Measurements from ENCODE around the gene NTN1. TPM values are rescaled to one million over a fixed set of nuclear protein-coding genes. Genes with fewer than 3 reads are reported as not detected.

NTN1 gene
- total RNA-seq, 4 donors from 2014 or later, result 3.3 to 19.2 (median 10.4) TPM

DNA sequence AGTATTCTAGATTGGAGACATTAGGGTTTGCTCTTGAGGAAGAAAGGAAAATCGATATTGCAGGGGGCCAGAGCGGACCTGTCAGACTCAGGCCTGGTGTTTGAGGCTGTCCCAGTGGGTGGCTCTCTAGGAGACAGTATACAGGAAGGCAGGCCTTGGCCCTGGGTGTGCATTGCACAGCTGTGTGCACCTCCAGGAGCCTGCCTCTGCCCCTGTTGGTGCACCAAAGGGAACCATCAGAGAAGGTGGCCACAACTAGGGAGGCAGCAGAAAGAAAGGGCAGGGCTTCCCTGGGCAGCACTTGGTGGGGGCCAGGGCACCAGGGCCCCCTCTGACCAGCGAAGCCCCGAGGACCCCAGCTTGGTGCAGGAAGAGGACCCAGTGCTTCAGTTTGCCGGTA is 188.0 kb downstream of the NTN1 start:
- TF ChIP-seq, protein P1, sequence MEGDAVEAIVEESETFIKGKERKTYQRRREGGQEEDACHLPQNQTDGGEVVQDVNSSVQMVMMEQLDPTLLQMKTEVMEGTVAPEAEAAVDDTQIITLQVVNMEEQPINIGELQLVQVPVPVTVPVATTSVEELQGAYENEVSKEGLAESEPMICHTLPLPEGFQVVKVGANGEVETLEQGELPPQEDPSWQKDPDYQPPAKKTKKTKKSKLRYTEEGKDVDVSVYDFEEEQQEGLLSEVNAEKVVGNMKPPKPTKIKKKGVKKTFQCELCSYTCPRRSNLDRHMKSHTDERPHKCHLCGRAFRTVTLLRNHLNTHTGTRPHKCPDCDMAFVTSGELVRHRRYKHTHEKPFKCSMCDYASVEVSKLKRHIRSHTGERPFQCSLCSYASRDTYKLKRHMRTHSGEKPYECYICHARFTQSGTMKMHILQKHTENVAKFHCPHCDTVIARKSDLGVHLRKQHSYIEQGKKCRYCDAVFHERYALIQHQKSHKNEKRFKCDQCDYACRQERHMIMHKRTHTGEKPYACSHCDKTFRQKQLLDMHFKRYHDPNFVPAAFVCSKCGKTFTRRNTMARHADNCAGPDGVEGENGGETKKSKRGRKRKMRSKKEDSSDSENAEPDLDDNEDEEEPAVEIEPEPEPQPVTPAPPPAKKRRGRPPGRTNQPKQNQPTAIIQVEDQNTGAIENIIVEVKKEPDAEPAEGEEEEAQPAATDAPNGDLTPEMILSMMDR (IDR thresholded peaks at IDR 0.05), result no peak
- no peak for TF ChIP-seq POLR2A (IDR thresholded peaks at IDR 0.05)
- no peak overlapping the region for H3K27ac ChIP-seq
- intact Hi-C loops (cut with DNase I; ENCODE audit: low total_unique reads), result no loop called here
- no peaks in the 10 kb centered on the region for H3K27me3 ChIP-seq
- no peaks in the 10 kb centered on the region for H3K9me3 ChIP-seq
- peaks cover 7 to 12% of the 10 kb centered on the region in 2 donors for H3K4me1 ChIP-seq
- DNase-seq, result no peak
- H3K4me3 ChIP-seq, result no peak overlapping the region
- H3K36me3 ChIP-seq, result no peaks in the 10 kb centered on the region

DNA sequence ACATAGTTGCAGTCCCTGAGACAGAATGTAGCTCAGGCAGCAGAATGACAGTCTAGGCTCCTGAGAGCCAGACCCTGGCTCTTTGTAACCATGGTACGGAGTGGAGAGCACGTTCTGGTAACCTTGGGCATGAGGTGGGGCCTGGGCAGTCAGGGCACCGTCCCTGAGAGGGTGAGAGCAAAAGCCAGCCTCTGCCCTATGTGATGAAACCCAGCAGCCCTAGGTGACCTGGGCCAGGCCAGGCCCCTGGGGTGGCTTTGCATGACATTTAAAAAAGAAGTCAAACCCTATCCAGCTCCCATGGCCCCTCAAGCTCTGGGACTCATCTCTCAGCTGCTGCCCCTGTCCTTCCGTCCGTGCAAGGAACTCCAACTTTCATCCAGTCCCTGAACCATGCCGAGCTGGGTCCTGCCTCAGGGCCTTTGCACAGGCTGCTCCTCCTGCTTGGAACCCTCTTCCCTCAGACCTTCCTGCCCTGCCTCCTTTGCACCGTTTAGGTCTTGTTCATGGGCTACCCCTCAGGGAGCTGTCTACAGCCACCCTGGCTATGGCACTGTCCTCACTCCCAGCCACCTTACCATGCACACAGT is 188.6 kb downstream of the NTN1 start:
- TF ChIP-seq POLR2A (IDR thresholded peaks at IDR 0.05), result no peak
- TF ChIP-seq, protein P1 (IDR thresholded peaks at IDR 0.05), result no peak
- Histone ChIP-seq H3K9me3 (no peaks in the 10 kb centered on the region), H3K4me1 (peaks cover 7 to 12% of the 10 kb centered on the region in 2 donors), H3K36me3 (no peaks in the 10 kb centered on the region), H3K4me3 (no peak overlapping the region), H3K27me3 (no peaks in the 10 kb centered on the region), H3K27ac (no peak overlapping the region)
- no peak for DNase-seq
- intact Hi-C loops (cut with DNase I; ENCODE audit: low total_unique reads), result no loop called here

DNA sequence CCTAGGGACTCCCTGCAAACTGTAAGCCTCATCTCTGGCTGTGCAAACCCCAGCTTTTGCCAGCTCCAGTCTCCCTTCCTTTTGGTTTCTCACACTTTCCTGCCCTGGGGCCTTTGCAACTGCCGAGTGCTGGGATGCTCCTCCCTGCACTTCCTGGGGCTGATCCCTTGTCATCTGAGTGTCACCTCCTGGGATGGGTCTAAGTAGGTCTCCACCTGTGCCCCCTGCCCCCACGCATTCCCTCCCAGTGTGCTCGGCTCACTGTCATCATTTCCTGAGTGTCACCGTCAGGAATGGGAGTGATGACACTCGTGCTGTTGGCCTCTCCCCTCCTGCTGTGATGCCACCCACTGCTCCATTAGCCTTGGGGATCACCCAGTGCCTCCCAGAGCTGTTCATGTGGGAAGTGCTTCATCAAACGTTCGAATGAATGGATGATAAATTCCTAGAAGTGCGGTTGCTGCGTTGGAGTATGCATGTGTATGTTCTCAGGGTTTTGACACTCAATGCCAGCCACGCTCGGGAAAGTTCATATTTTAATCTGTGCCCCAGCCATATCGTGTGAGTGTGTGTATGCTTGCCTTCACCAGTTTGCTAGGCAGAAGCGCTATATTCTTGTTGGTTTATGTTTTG is 189.9 kb downstream of the NTN1 start:
- DNase-seq, result no peak
- TF ChIP-seq, protein P1 (IDR thresholded peaks at IDR 0.05), result no peak
- no peak for TF ChIP-seq POLR2A (IDR thresholded peaks at IDR 0.05)
- Histone ChIP-seq H3K27ac (no peak overlapping the region), H3K36me3 (no peaks in the 10 kb centered on the region), H3K27me3 (no peaks in the 10 kb centered on the region), H3K4me1 (peaks cover under 1 to 6% of the 10 kb centered on the region in 2 donors), H3K9me3 (no peaks in the 10 kb centered on the region), H3K4me3 (no peak overlapping the region)
- intact Hi-C loops (cut with DNase I; ENCODE audit: low total_unique reads), result no loop called here

DNA sequence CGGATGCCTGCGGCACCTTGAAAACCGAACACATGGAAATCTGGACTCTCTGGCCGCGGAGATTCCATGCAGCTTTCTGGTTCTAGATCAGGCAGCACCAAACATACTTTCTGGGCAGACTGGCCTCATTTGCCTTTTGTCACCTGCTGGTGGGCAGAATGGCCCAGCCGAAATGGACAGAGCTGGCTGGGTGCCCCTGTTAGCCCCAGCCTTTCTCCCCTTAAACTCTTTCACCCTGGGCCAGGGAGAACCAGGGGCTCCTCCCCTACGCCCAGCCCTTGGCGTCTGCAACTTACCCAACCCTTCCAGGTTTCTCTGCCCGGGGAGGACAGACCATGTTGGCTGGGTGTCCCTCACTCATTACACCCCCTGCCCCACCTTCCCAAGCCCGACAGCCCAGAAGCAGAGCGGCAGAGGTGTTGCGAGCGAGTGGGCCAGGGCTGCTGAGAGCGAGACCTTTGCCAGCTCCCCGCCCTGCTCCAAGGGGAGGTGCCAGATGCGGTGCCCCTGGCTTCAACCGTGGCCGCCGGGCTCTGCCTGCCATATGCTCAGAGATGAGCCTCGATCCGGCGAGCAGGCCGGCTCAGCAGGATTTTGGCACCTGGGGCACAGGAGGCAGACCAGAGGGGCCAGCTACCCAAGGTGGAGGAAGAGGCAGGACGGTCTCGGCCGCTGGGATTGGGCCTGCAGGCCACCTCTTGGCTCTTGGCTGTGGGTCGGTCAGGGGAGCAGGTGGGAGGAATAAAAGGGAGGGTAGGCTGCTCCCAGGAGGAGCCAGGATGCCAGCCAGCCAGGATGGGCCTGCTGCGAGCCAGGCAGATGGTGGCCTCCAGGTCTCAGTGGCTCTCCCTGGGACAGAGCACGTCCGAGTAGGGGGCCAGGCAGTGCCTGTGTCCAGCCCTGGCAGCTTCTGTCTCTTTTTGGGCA is 191.3 kb downstream of the NTN1 start:
- no peaks in the 10 kb centered on the region for H3K9me3 ChIP-seq
- H3K36me3 ChIP-seq, result no peaks in the 10 kb centered on the region
- intact Hi-C loops (cut with DNase I; ENCODE audit: low total_unique reads), result no loop called here
- H3K27ac ChIP-seq, result no peak overlapping the region
- no peak overlapping the region for H3K4me3 ChIP-seq
- H3K27me3 ChIP-seq, result no peaks in the 10 kb centered on the region
- no peaks in the 10 kb centered on the region for H3K4me1 ChIP-seq
- TF ChIP-seq, protein P1 (IDR thresholded peaks at IDR 0.05), result no peak
- no peak for TF ChIP-seq POLR2A (IDR thresholded peaks at IDR 0.05)
- DNase-seq, result no peak

DNA sequence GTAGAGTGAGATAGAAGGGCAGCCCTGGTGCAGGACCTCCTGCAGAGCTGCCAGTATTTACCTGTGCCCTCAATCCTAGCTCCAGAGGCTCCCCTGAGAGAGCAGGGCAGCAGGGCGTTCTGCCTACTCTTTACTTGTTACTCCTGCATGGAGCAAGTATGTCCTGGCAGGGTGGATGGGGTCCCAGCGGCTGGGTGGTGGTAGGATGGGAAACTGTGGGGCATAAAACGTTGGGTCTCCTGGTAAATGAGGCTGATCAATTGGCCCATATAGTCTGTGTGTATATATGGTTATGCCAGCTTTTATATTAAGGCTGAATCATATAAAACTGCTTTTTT is 192.0 kb downstream of the NTN1 start:
- DNase-seq, result no peak
- intact Hi-C loops (cut with DNase I; ENCODE audit: low total_unique reads), result no loop called here
- H3K27ac ChIP-seq, result no peak overlapping the region

More for the DNA sequence above, 192.0 kb downstream of the NTN1 start:
- Histone ChIP-seq H3K27me3 (no peaks in the 10 kb centered on the region), H3K4me1 (no peaks in the 10 kb centered on the region), H3K9me3 (no peaks in the 10 kb centered on the region), H3K36me3 (no peaks in the 10 kb centered on the region), H3K4me3 (no peak overlapping the region)
- no peak for TF ChIP-seq POLR2A (IDR thresholded peaks at IDR 0.05)
- TF ChIP-seq, protein P1 (IDR thresholded peaks at IDR 0.05), result no peak

All from uterus (tissue), 4 donors.